Measurements from ENCODE around the gene USP47. TPM values are rescaled to one million over a fixed set of nuclear protein-coding genes. Genes with fewer than 3 reads are reported as not detected.
A peak's percentile ranks its signal among the peaks of the same experiment; 100 is the strongest.

Gene USP47
- total RNA-seq, 5 donors from 2014 or later (not counting 1 experiment from before 2014, with no cell fraction given): 49.3 to 77.6 (median 58.6) TPM

DNA sequence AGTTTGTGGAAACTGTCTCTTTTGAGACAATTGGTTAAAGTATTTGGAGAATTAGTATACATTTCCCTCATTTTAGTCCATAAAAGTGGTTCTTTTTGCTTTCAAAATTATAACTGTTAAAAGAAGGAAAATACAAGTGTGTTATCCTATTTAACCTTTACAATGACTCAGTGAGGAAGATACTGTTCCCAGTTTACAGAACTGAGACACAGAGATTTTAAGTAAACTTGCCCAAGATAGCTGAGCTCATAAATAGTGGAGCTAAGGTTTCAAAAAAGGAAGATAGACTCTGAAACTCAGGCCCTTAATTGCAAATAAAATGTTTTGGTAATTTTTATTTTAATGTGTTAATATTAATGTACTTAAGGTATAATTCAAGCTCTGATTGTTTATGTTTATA lies 107.7 kb downstream of the USP47 start:
- Mint-ChIP-seq H3K4me3 (no peak overlapping the region), H3K36me3 (peaks cover 64% of the 10 kb centered on the region), H3K4me1 (no peaks in the 10 kb centered on the region), H3K9me3 (no peaks in the 10 kb centered on the region), H3K27me3 (no peaks in the 10 kb centered on the region), H3K27ac (no peak overlapping the region)
- Histone ChIP-seq H3K4me1 (ENCODE audit: control insufficient read depth in 1 of 2, extremely low read depth in 1 of 2, insufficient read depth in 2 of 2, low read length in 2 of 2) (no peaks in the 10 kb centered on the region), H3K4me3 (ENCODE audit: control insufficient read depth in 1 of 2, extremely low read depth in 1 of 2, low read length in 1 of 2) (no peak overlapping the region), H3K27ac (ENCODE audit: low read length) (no peak overlapping the region), H3K9me3 (no peaks in the 10 kb centered on the region), H3K36me3 (ENCODE audit: control insufficient read depth in 2 of 2, extremely low read depth in 1 of 2, insufficient read depth in 1 of 2, low read length in 1 of 2) (peaks cover 2 to 80% of the 10 kb centered on the region in 2 donors), H3K27me3 (replicated peaks in 1 of 2; ENCODE audit: control insufficient read depth in 2 of 2, extremely low read depth in 1 of 2, insufficient read depth in 2 of 2, low read length in 1 of 2) (no peaks in the 10 kb centered on the region)
- ChIA-PET CTCF (interaction anchor here (0.6 to 0.9 kb wide), 2 partner anchors 49 to 331 kb away, joined by 3 to 4 read pairs; no protein-coding TSS in a partner anchor), POLR2A (no interaction called here)
- no peak for DNase-seq
- no peak for ATAC-seq (replicated peaks in 1 of 4)

GRCh38 chr11:11952036-11952435 lies 110.3 kb downstream of the USP47 start:
- Histone ChIP-seq H3K9me3 (no peaks in the 10 kb centered on the region), H3K4me3 (ENCODE audit: control insufficient read depth in 1 of 2, extremely low read depth in 1 of 2, low read length in 1 of 2) (no peak overlapping the region), H3K27me3 (replicated peaks in 1 of 2; ENCODE audit: control insufficient read depth in 2 of 2, extremely low read depth in 1 of 2, insufficient read depth in 2 of 2, low read length in 1 of 2) (no peaks in the 10 kb centered on the region), H3K27ac (ENCODE audit: low read length) (no peak overlapping the region), H3K36me3 (ENCODE audit: control insufficient read depth in 2 of 2, extremely low read depth in 1 of 2, insufficient read depth in 1 of 2, low read length in 1 of 2) (peaks cover 0 to 80% of the 10 kb centered on the region in 2 donors), H3K4me1 (ENCODE audit: control insufficient read depth in 1 of 2, extremely low read depth in 1 of 2, insufficient read depth in 2 of 2, low read length in 2 of 2) (no peaks in the 10 kb centered on the region)
- H3K9me3 Mint-ChIP-seq: no peaks in the 10 kb centered on the region
- no peak for ATAC-seq (replicated peaks in 1 of 4)
- no peak for DNase-seq
- peak overlapping the region; percentile 14 to 32 for H3K27ac Mint-ChIP-seq
- H3K4me3 Mint-ChIP-seq: no peak overlapping the region
- no peaks in the 10 kb centered on the region for H3K27me3 Mint-ChIP-seq
- H3K4me1 Mint-ChIP-seq: no peaks in the 10 kb centered on the region
- peaks cover 70% of the 10 kb centered on the region for H3K36me3 Mint-ChIP-seq
- ChIA-PET POLR2A (interaction anchor here in 1 of 2 donors (0.6 kb wide), 1 partner anchor 52 kb away, joined by 3 read pairs; no protein-coding TSS in a partner anchor), CTCF (no interaction called here)

- POLR2A ChIA-PET: no interaction called here
- ATAC-seq (replicated peaks in 1 of 4) (no peak), DNase-seq (no peak)
- CTCF ChIA-PET: interaction anchor here in 1 of 2 donors (0.5 to 0.9 kb wide), 3 partner anchors 9 to 56 kb away, joined by 3 to 8 read pairs (median 3); no protein-coding TSS in a partner anchor
- peaks cover 0 to 58% of the 10 kb centered on the region in 2 donors for H3K36me3 ChIP-seq (ENCODE audit: control insufficient read depth in 2 of 2, extremely low read depth in 1 of 2, insufficient read depth in 1 of 2, low read length in 1 of 2)
- 100% methylated on average over 4 of the region's 5 CpGs for whole genome bisulfite sequencing (ENCODE audit: insufficient coverage)
- H3K4me1 Mint-ChIP-seq: peaks cover 20 to 26% (median 25%) of the 10 kb centered on the region in 3 donors
- no peaks in the 10 kb centered on the region for H3K9me3 ChIP-seq
- H3K4me3 ChIP-seq (ENCODE audit: control insufficient read depth in 1 of 2, extremely low read depth in 1 of 2, low read length in 1 of 2): no peak overlapping the region
- H3K27me3 Mint-ChIP-seq: no peaks in the 10 kb centered on the region
- H3K4me1 ChIP-seq (ENCODE audit: control insufficient read depth in 1 of 2, extremely low read depth in 1 of 2, insufficient read depth in 2 of 2, low read length in 2 of 2): peaks cover 10 to 13% of the 10 kb centered on the region in 2 experiments
- peaks cover 51% of the 10 kb centered on the region for H3K36me3 Mint-ChIP-seq
- H3K27ac Mint-ChIP-seq: peak overlapping the region; percentile 7 to 35
- H3K27ac ChIP-seq (ENCODE audit: low read length): no peak overlapping the region
- no peaks in the 10 kb centered on the region for H3K27me3 ChIP-seq (replicated peaks in 1 of 2; ENCODE audit: control insufficient read depth in 2 of 2, extremely low read depth in 1 of 2, insufficient read depth in 2 of 2, low read length in 1 of 2)
- no peak overlapping the region for H3K4me3 Mint-ChIP-seq
- no peaks in the 10 kb centered on the region for H3K9me3 Mint-ChIP-seq
Measured at GRCh38 chr11:11956006-11956405, 114.2 kb downstream of the USP47 start.

- DNase-seq (no peak), ATAC-seq (replicated peaks in 1 of 4) (no peak)
- Histone ChIP-seq H3K27me3 (replicated peaks in 1 of 2; ENCODE audit: control insufficient read depth in 2 of 2, extremely low read depth in 1 of 2, insufficient read depth in 2 of 2, low read length in 1 of 2) (no peaks in the 10 kb centered on the region), H3K4me3 (ENCODE audit: control insufficient read depth in 1 of 2, extremely low read depth in 1 of 2, low read length in 1 of 2) (no peak overlapping the region), H3K4me1 (ENCODE audit: control insufficient read depth in 1 of 2, extremely low read depth in 1 of 2, insufficient read depth in 2 of 2, low read length in 2 of 2) (peaks cover 15 to 24% of the 10 kb centered on the region in 2 experiments), H3K27ac (ENCODE audit: low read length) (no peak overlapping the region), H3K36me3 (ENCODE audit: control insufficient read depth in 2 of 2, extremely low read depth in 1 of 2, insufficient read depth in 1 of 2, low read length in 1 of 2) (peaks cover 0 to 36% of the 10 kb centered on the region in 2 donors), H3K9me3 (no peaks in the 10 kb centered on the region)
- Mint-ChIP-seq H3K36me3 (peaks cover 27% of the 10 kb centered on the region), H3K27me3 (no peaks in the 10 kb centered on the region), H3K4me1 (peaks cover 35 to 42% (median 41%) of the 10 kb centered on the region in 3 donors), H3K9me3 (no peaks in the 10 kb centered on the region), H3K27ac (peak overlapping the region; percentile 1 to 24), H3K4me3 (no peak overlapping the region)
- ChIA-PET CTCF (interaction anchor here in 1 of 2 donors (0.5 to 1.3 kb wide), 2 partner anchors 8 to 1876 kb away, joined by 3 to 4 read pairs; no protein-coding TSS in a partner anchor), POLR2A (no interaction called here)
- WGBS (ENCODE audit: insufficient coverage): 93% methylated on average over 8 of the region's 11 CpGs
Measured at GRCh38 chr11:11958403-11959231, 116.8 kb downstream of the USP47 start.

- H3K27ac Mint-ChIP-seq: peak overlapping the region; percentile 85 to 86
- DNase-seq: no peak
- peaks cover 35 to 42% (median 41%) of the 10 kb centered on the region in 3 donors for H3K4me1 Mint-ChIP-seq
- no peaks in the 10 kb centered on the region for H3K9me3 Mint-ChIP-seq
- peaks cover 21% of the 10 kb centered on the region for H3K36me3 Mint-ChIP-seq
- Histone ChIP-seq H3K9me3 (no peaks in the 10 kb centered on the region), H3K36me3 (ENCODE audit: control insufficient read depth in 2 of 2, extremely low read depth in 1 of 2, insufficient read depth in 1 of 2, low read length in 1 of 2) (peaks cover 0 to 27% of the 10 kb centered on the region in 2 donors), H3K4me1 (ENCODE audit: control insufficient read depth in 1 of 2, extremely low read depth in 1 of 2, insufficient read depth in 2 of 2, low read length in 2 of 2) (peaks cover 15 to 24% of the 10 kb centered on the region in 2 experiments), H3K27me3 (replicated peaks in 1 of 2; ENCODE audit: control insufficient read depth in 2 of 2, extremely low read depth in 1 of 2, insufficient read depth in 2 of 2, low read length in 1 of 2) (no peaks in the 10 kb centered on the region), H3K4me3 (ENCODE audit: control insufficient read depth in 1 of 2, extremely low read depth in 1 of 2, low read length in 1 of 2) (no peak overlapping the region), H3K27ac (ENCODE audit: low read length) (no peak overlapping the region)
- no peak for ATAC-seq (replicated peaks in 1 of 4)
- CTCF ChIA-PET: interaction anchor here in 1 of 2 donors (0.6 kb wide), 1 partner anchor 17 kb away, joined by 3 read pairs; no protein-coding TSS in a partner anchor
- peak overlapping the region in 1 of 3 donors; percentile 52 for H3K4me3 Mint-ChIP-seq
- H3K27me3 Mint-ChIP-seq: no peaks in the 10 kb centered on the region
- POLR2A ChIA-PET: no interaction called here
Measured at GRCh38 chr11:11959601-11960000, 117.8 kb downstream of the USP47 start.

DNA sequence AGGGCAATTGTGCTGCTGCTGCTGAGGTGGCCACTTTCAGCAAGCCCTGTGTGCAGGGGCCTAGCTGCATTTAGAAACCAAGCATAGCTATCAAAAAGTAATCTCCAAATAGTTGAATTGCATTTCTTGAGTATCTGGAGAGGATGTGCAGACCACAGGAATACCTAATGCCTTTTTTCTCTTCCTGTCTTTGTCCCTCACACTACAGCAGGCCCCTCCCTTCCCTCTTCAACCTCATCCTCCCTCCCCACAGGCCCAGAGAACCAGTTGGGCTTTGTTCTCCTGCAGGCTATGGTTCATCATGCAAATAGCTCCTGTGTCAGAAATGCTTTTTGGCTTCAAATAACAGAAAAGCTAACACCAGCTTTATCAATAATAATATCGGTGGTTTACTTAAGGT lies 118.9 kb downstream of the USP47 start:
- peak in 25 of 35 experiments; percentile 4 to 49 (median 18) for DNase-seq
- peak overlapping the region; percentile 38 for H3K27ac ChIP-seq (ENCODE audit: low read length)
- H3K9me3 ChIP-seq: no peaks in the 10 kb centered on the region
- peaks cover 0 to 10% of the 10 kb centered on the region in 2 experiments for H3K27me3 ChIP-seq (replicated peaks in 1 of 2; ENCODE audit: control insufficient read depth in 2 of 2, extremely low read depth in 1 of 2, insufficient read depth in 2 of 2, low read length in 1 of 2)
- H3K36me3 ChIP-seq (ENCODE audit: control insufficient read depth in 2 of 2, extremely low read depth in 1 of 2, insufficient read depth in 1 of 2, low read length in 1 of 2): peaks cover 0 to 17% of the 10 kb centered on the region in 2 donors
- peaks cover 15 to 24% of the 10 kb centered on the region in 2 experiments for H3K4me1 ChIP-seq (ENCODE audit: control insufficient read depth in 1 of 2, extremely low read depth in 1 of 2, insufficient read depth in 2 of 2, low read length in 2 of 2)
- Mint-ChIP-seq H3K9me3 (no peaks in the 10 kb centered on the region), H3K27me3 (no peaks in the 10 kb centered on the region), H3K4me3 (peak overlapping the region in 1 of 3 donors; percentile 52), H3K27ac (peak overlapping the region; percentile 85 to 86), H3K36me3 (peaks cover 16% of the 10 kb centered on the region), H3K4me1 (peaks cover 35 to 42% (median 41%) of the 10 kb centered on the region in 3 donors)
- ATAC-seq (replicated peaks in 1 of 4): peak; percentile 81 to 96 (median 92)
- ChIA-PET POLR2A (no interaction called here), CTCF (interaction anchor here in 1 of 2 donors (0.7 kb wide), 1 partner anchor 950 kb away, joined by 3 read pairs; no protein-coding TSS in a partner anchor)
- H3K4me3 ChIP-seq (ENCODE audit: control insufficient read depth in 1 of 2, extremely low read depth in 1 of 2, low read length in 1 of 2): peak overlapping the region in 1 of 2 donors; percentile 11
- WGBS (ENCODE audit: insufficient coverage): no CpG with 5 or more reads among the region's 1 CpG
